Measurements from ENCODE around the gene NR2F6.

DNA sequence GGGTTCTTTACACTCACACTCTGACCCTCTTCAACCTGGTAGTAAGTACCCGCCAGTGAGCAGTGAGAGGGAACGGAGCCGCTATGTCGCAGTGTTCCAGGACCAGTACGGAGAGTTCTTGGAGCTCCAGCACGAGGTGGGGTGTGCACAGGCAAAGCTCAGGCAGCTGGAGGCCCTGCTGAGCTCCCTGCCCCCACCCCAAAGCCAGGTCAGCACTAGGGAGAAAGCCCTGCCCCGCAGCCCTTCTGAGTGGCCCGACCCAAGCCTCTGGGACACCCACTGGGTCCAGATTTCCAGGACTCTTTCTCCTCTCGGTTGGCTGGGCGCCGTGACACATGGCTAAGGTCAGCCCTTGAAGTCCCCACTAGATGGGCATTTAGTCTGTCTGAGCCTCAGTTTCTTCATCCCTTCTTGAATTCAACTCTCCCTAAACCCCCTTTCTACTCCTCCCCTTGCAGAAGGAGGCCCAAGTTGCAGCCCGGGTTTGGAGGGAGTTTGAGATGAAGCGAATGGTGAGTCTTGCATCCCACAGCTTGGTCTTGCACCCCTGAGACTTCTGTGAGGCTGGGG lies 17.8 kb downstream of the NR2F6 start:
- TF ChIP-seq POLR2AphosphoS5 (IDR thresholded peaks at IDR 0.05; ENCODE audit: borderline replicate concordance, low read depth, low read length) (no peak), EZH2 (IDR thresholded peaks at IDR 0.05) (no peak), FOXP2 (optimal IDR thresholded peaks at IDR 0.05; ENCODE audit: control extremely low read depth, extremely low read length, insufficient read depth) (no peak)

All from SK-N-MC (cell line).